DOHH2 (cell line): ENCODE measurements around the gene VSIG10L.

ENCODE experiments used
- H3F3A ChIP-seq: fragments of 200-600 bp; sonication (generic), shearing (Covaris generic); 2 replicates; pipeline ENCODE4 v1.6.0; 2016; ENCODE audit warnings: antibody characterized with exemption, mild to moderate bottlenecking; ENCODE audit not compliant: control insufficient read depth, insufficient read depth
- H3K27ac ChIP-seq: fragments of 200-600 bp; sonication (generic); 2 replicates; pipeline ENCODE4 v1.5.1; 2014; ENCODE audit warnings: low read depth, mild to moderate bottlenecking, low read length, moderate library complexity
- H3K27me3 ChIP-seq: fragments of 200-600 bp; sonication (generic); 2 replicates; pipeline ENCODE4 v1.6.1; 2014; ENCODE audit warnings: mild to moderate bottlenecking, low read length, mixed read lengths; ENCODE audit not compliant: control insufficient read depth
- H3K36me3 ChIP-seq: fragments of 200-600 bp; sonication (generic); 2 replicates; pipeline ENCODE4 v1.6.1; 2014; ENCODE audit warnings: mild to moderate bottlenecking, low read length, moderate library complexity, mixed read lengths; ENCODE audit not compliant: control insufficient read depth
- H3K4me1 ChIP-seq: fragments of 200-600 bp; sonication (generic); 2 replicates; pipeline ENCODE4 v1.6.1; 2014; ENCODE audit warnings: mild to moderate bottlenecking, low read length, mixed read lengths; ENCODE audit not compliant: control insufficient read depth
- H3K4me2 ChIP-seq: fragments of 200-600 bp; sonication (generic); 2 replicates; pipeline ENCODE4 v1.6.0; 2014; ENCODE audit warnings: mild to moderate bottlenecking, low read length, moderate library complexity
- H3K4me3 ChIP-seq: fragments of 200-600 bp; sonication (generic); 2 replicates; pipeline ENCODE4 v1.5.1; 2014; ENCODE audit warnings: mild to moderate bottlenecking, low read length, mixed read lengths
- H3K79me2 ChIP-seq: fragments of 200-600 bp; sonication (generic); 2 replicates; pipeline ENCODE4 v1.6.1; 2014; ENCODE audit warnings: mild to moderate bottlenecking, low read length, mixed read lengths; ENCODE audit not compliant: control insufficient read depth
- H3K9me2 ChIP-seq: fragments of 200-600 bp; sonication (generic); replicated peaks from 2 replicates; pipeline ENCODE4 v1.6.1; 2014; ENCODE audit warnings: mild to moderate bottlenecking, low read length, mixed read lengths; ENCODE audit not compliant: control insufficient read depth
- H3K9me3 ChIP-seq: fragments of 200-600 bp; sonication (generic); 2 replicates; pipeline ENCODE4 v1.6.1; 2014; ENCODE audit warnings: antibody characterized with exemption, low read length, mixed read lengths; ENCODE audit not compliant: control insufficient read depth, insufficient read depth
- H4K20me1 ChIP-seq: fragments of 200-600 bp; sonication (generic); 2 replicates; pipeline ENCODE4 v1.6.0; 2014; ENCODE audit warnings: low read depth, mild to moderate bottlenecking, antibody characterized with exemption, low read length, moderate library complexity; ENCODE audit not compliant: control insufficient read depth, insufficient read depth
- EZH2phosphoT487 ChIP-seq: fragments of 200-600 bp; sonication (generic); IDR thresholded peaks from 2 replicates; pipeline ENCODE4 v1.6.1; 2017; ENCODE audit warnings: borderline replicate concordance, mild to moderate bottlenecking, antibody characterized with exemption, low read length, moderate library complexity, mixed read lengths
- TF ChIP-seq, protein P1 (sequence below): fragments of 200-600 bp; sonication (generic); IDR thresholded peaks from one replicate; pipeline ENCODE4 v1.5.1; 2014; ENCODE audit warnings: antibody characterized with exemption, mild to moderate bottlenecking, low read depth, low read length; ENCODE audit not compliant: poor library complexity, severe bottlenecking

The VSIG10L gene

DNA sequence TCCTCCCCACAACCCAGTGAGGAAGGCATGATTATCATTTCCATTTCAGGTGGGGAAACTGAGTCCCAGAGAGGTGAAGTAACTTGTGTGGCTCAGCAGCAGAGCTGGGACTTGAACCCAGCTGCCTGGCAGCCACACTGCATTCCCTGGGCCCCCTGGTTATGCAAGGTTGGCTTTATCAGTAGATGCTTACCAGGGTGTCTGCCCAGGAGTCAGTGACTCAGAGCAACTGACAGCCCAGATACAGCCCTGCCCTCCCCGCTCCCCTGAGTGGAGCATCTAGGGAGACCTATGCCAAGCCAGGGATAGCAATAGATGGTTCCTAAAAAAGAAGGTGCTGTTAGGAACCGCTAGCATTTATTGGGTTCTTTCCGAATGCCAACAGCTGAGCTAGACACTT lies 24.6 kb downstream of the VSIG10L start:
- Histone ChIP-seq H3K4me2 (no peak overlapping the region), H3K4me1 (no peaks in the 10 kb centered on the region), H3K9me3 (no peaks in the 10 kb centered on the region), H3K79me2 (no peaks in the 10 kb centered on the region), H3K4me3 (no peak overlapping the region), H3K36me3 (no peaks in the 10 kb centered on the region), H3F3A (no peaks in the 10 kb centered on the region), H3K27ac (no peak overlapping the region), H3K9me2 (no peaks in the 10 kb centered on the region), H3K27me3 (no peaks in the 10 kb centered on the region), H4K20me1 (no peaks in the 10 kb centered on the region)
- TF ChIP-seq, protein P1, sequence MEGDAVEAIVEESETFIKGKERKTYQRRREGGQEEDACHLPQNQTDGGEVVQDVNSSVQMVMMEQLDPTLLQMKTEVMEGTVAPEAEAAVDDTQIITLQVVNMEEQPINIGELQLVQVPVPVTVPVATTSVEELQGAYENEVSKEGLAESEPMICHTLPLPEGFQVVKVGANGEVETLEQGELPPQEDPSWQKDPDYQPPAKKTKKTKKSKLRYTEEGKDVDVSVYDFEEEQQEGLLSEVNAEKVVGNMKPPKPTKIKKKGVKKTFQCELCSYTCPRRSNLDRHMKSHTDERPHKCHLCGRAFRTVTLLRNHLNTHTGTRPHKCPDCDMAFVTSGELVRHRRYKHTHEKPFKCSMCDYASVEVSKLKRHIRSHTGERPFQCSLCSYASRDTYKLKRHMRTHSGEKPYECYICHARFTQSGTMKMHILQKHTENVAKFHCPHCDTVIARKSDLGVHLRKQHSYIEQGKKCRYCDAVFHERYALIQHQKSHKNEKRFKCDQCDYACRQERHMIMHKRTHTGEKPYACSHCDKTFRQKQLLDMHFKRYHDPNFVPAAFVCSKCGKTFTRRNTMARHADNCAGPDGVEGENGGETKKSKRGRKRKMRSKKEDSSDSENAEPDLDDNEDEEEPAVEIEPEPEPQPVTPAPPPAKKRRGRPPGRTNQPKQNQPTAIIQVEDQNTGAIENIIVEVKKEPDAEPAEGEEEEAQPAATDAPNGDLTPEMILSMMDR, result no peak
- no peak for TF ChIP-seq EZH2phosphoT487

DNA sequence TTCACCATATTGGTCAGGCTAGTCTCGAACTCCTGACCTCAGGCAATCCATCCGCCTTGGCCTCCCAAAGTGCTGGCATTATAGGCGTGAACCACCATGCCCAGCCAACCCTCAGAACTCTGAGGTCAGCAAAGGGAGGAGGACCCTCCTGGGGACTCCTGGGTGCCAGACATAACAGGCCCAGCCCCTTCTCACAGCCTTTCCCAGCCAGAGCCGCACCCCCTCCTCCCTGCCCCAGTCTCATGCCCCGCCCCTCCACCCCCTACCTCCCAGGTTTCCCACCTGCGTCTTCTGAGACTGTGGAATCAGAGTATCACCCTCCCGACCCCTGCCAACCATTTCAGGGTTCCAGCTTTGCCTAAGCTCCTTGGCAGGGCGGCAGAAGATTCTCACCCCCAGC lies 25.3 kb downstream of the VSIG10L start:
- H3F3A ChIP-seq, result no peaks in the 10 kb centered on the region
- H3K27me3 ChIP-seq, result no peaks in the 10 kb centered on the region
- H3K36me3 ChIP-seq, result no peaks in the 10 kb centered on the region
- H3K4me1 ChIP-seq, result no peaks in the 10 kb centered on the region
- H4K20me1 ChIP-seq, result no peaks in the 10 kb centered on the region
- H3K79me2 ChIP-seq, result no peaks in the 10 kb centered on the region
- TF ChIP-seq, protein P1, result no peak
- TF ChIP-seq EZH2phosphoT487, result no peak
- H3K27ac ChIP-seq, result no peak overlapping the region
- no peak overlapping the region for H3K4me3 ChIP-seq
- H3K9me2 ChIP-seq, result no peaks in the 10 kb centered on the region
- no peak overlapping the region for H3K4me2 ChIP-seq
- H3K9me3 ChIP-seq, result no peaks in the 10 kb centered on the region

DNA sequence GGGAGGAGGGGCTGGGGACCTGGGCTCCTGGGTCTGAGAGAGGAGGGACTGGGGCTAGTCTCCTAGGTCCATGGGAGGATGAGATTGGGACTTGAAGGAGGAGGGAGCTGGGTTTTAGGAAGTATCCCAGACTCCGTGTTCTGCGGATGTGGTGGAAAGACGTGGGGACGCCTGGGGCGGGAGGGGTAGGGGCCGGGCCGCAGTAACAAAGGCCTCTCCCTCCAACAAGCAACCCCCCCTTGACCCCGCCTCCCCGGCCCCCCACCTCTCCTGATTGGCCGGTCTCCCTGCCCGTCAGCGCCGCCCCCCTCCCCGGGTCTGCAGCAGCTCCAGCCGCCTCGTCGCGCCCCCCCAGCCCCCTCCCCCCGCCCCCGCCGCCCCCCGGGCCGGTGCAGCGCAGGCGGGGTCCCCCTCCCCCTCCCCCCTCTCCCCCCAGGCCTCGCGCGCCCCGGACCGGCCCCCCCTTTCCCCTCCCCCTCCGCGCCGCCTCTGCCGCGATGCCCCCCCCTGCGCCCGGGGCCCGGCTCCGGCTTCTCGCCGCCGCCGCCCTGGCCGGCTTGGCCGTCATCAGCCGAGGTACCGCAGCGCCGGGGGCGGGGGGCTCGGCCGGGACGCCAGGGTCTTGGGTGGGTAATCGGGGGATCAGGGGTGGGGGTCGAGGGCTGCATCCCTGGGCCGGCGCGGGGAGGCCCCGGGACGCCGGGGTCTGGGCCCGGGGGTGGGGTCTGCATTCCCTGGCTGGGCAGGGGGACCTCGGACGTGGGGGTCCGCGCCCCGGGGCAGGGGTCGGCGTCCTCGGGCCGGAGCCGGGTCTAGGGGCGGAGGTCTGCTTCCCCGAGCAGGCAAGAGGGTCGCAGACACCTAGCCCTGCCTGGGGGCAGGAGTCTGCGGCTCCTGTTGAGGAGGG lies 30.3 kb downstream of the VSIG10L start, which contains the start of gene IGLON5:
TSS of gene IGLON5 (plus strand) at position 294 of the 907 bp plus-strand sequence. CDS start at position 498, 204 bp downstream.
- no peak within 1 kb of the TSS for H3K27ac ChIP-seq
- H3K36me3 ChIP-seq, result no peaks in the 10 kb centered on the region

More for the DNA sequence above, 30.3 kb downstream of the VSIG10L start, which contains the start of gene IGLON5:
- Histone ChIP-seq H3F3A (no peaks in the 10 kb centered on the region), H3K4me3 (no peak within 1 kb of the TSS), H3K9me3 (no peaks in the 10 kb centered on the region), H3K4me1 (no peaks in the 10 kb centered on the region), H3K27me3 (no peaks in the 10 kb centered on the region), H4K20me1 (no peaks in the 10 kb centered on the region), H3K9me2 (no peaks in the 10 kb centered on the region), H3K4me2 (no peak within 1 kb of the TSS), H3K79me2 (no peaks in the 10 kb centered on the region)
- TF ChIP-seq, protein P1, result no peak
- no peak for TF ChIP-seq EZH2phosphoT487
